Natural killer cell treated with Interleukin-12 subunit alpha and Interleukin-12 subunit beta and Interleukin-15 and Interleukin-18, amount 100 ng/mL, for 72 hours (primary cell): ENCODE results near the gene EIF3K. TPM values are rescaled to one million over a fixed set of nuclear protein-coding genes. Genes with fewer than 3 reads are reported as not detected.
A peak's percentile ranks its signal among the peaks of the same experiment; 100 is the strongest.

Experiments used
- ATAC-seq, 2 donors: fragments of 150-1000 bp; cut with Tn5 transposase in 1 of 2; sonication (Bioruptor Pico), chemical (Tn5 transposase) in 1 of 2; 2 replicates each; pipeline ENCODE4 v1.10.0; 2021
- DNase-seq: peaks from one replicate; pipeline ENCODE4 v3.0.0; 2022; ENCODE audit warnings: low spot score
- H3K27ac Mint-ChIP-seq, 2 donors: 1 replicate in 1 of 2; 2 replicates in 1 of 2; pipeline ENCODE4 v1.8.0; 2022; ENCODE audit warnings: mixed read lengths in 2 of 2, mild to moderate bottlenecking in 1 of 2, moderate library complexity in 1 of 2
- H3K27me3 Mint-ChIP-seq, 2 donors: 1 replicate in 1 of 2; 2 replicates in 1 of 2; pipeline ENCODE4 v1.8.0; 2022; ENCODE audit warnings: mixed read lengths in 2 of 2
- H3K36me3 Mint-ChIP-seq: one replicate; pipeline ENCODE4 v1.8.0; 2022; ENCODE audit warnings: mixed read lengths
- H3K4me1 Mint-ChIP-seq, 2 donors: 1 replicate in 1 of 2; 2 replicates in 1 of 2; pipeline ENCODE4 v1.8.0; 2022; ENCODE audit warnings: low read depth in 2 of 2, mixed read lengths in 2 of 2, mild to moderate bottlenecking in 1 of 2
- H3K4me3 Mint-ChIP-seq: one replicate; pipeline ENCODE4 v1.8.0; 2022; ENCODE audit warnings: mixed read lengths
- H3K9me3 Mint-ChIP-seq: 2 replicates; pipeline ENCODE4 v1.8.0; 2022; ENCODE audit warnings: mixed read lengths
- total RNA-seq, 2 donors: library from RNA; stranded (reverse); gene quantifications; one replicate each; pipeline ENCODE4 v1.2.3, GENCODE V29; 2022

EIF3K gene
- total RNA-seq, 2 donors from 2014 or later: 216 to 286 TPM

DNA sequence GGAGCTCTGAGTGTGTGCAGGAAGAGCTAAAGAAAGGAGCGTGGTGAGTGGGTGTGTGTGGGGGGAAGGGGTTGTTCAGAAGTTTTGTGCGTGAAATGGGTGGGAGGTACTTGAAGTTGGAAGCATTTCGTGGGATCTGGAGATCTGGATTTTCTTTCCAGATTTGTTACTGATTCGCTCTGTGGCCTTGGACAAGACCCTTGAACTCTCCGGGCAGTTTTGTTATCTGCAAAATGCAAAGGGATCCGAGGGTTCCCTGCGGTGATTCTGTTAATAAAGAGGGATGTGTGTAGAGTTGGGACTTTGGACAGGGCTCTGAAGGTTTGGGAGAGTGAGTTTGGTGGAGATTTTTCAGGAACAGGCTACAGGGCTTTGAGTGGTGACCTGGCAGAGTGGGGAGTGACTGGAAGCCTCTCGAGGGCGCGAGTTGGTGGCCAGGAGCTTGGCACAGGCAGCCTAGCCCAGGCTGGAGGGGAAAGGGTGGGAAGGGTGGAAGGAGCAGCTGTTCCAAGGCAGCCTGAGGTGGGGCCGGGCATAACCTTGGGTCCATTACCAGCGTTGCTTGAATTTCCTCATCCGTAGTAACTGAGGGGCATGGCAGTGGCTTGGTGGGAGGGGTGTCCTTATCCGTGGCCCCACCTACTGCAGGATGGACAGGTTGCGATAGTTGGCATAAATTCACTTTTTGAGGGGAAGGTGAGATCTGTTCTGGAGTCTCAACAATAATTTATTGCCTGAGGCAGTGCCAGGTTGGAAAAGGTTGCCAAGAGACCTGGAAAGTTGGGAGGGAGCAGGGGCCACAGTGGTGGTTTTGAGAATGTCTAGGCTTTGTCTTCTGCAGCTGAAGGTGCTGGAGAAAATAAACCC is 30.6 kb downstream of the EIF3K start:
- DNase-seq: no peak
- Mint-ChIP-seq H3K4me1 (peaks cover 63 to 65% of the 10 kb centered on the region in 2 donors), H3K27ac (peak overlapping the region; percentile 90 to 93), H3K36me3 (peaks cover 14% of the 10 kb centered on the region), H3K9me3 (no peaks in the 10 kb centered on the region), H3K27me3 (no peaks in the 10 kb centered on the region), H3K4me3 (peak overlapping the region; percentile 100)
- ATAC-seq: no peak

DNA sequence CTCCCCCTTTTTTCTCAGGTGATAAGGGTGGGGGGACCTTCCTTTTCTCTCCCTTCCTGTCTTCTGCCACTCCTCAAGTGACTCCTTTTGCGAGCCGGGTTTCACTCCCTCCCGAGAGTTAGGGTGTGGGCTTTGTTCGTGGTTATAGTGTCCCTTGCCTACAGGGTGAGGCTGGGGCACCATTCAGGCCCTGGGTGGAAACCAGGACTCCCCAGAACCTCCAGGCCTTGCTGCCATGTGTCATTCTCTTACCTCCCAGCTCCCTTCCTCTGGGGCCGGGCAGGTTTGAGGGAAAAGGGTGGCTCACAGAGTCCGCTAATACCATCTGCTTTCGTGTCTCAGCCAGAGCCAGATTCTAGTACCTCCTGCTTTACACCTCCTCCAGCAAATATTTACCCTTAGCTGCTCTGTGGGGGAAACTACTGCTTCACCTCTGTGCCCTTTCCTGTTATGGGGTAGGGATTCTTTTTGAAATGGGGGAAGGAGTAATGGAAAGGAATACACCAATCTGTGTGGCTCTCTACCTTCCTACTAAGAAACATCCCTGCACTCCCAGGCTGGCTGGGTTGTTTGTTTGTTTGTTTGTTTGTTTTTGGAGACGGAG is 31.3 kb downstream of the EIF3K start:
- ATAC-seq (no peak), DNase-seq (no peak)
- H3K9me3 Mint-ChIP-seq: no peaks in the 10 kb centered on the region
- peak overlapping the region; percentile 100 for H3K4me3 Mint-ChIP-seq
- H3K36me3 Mint-ChIP-seq: peaks cover 14% of the 10 kb centered on the region
- peaks cover 66 to 72% of the 10 kb centered on the region in 2 donors for H3K4me1 Mint-ChIP-seq
- no peaks in the 10 kb centered on the region for H3K27me3 Mint-ChIP-seq
- peak overlapping the region; percentile 90 to 93 for H3K27ac Mint-ChIP-seq

DNA sequence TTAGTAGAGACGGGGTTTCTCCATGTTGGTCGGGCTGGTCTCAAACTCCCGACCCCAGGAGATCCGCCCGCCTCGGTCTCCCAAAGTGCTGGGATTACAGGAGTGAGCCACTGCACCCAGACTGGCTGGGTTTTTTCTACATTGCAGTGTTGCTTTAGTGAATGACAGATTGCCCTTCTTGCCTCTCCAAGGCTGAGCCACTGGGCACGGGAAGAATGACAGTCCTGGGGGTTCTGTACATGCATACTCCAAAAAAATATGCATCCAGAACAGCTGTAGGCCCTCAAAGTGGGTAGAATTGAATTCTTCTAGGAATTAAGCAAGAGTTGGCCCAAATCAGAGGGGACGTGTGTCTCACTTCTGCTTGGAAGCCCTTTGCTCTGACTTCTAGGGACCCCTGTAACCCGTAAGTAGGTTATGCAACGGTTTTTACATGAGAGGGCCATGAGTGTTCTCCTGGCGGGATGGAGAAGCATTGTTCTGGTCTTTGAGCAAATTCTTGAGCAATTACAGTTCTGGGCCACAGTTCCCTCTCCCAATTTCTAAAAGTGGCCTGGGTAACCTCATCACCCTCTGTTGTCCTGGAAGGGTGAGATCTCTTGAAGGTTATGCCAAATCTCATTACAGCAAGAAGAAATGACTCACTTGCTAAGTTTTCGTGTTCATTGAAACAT is 32.1 kb downstream of the EIF3K start:
- no peaks in the 10 kb centered on the region for H3K9me3 Mint-ChIP-seq
- DNase-seq (no peak), ATAC-seq (no peak)
- no peaks in the 10 kb centered on the region for H3K27me3 Mint-ChIP-seq
- peaks cover 73 to 80% of the 10 kb centered on the region in 2 donors for H3K4me1 Mint-ChIP-seq
- peaks cover 14% of the 10 kb centered on the region for H3K36me3 Mint-ChIP-seq
- peak overlapping the region; percentile 100 for H3K4me3 Mint-ChIP-seq
- H3K27ac Mint-ChIP-seq: peak overlapping the region; percentile 93 to 95

DNA sequence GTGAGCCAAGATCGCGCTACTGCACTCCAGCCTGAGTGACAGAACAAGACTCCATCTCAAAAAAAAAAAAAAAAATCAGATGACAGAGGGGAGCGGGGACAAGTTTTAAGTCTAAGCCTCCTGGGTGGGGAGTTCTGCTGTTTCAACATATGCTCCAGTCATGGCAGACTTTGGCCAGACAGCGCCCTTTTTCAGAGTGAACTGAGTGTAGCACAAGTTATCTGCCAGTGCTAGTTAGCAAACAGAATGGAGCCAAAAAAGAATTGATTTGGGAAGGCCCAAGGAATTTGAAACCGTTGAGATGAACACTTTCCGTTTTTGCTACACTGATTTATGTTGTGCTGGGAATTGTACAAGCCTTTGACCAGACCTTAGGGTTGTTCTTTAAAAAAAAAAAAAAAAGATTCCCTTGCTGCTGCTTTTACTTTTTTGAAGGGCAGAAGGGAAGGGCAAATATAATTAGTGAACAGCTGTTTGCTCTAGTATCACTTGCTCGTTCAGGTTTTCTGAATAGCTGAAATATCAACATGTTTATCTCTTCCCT is 34.1 kb downstream of the EIF3K start:
- ATAC-seq (no peak), DNase-seq (no peak)
- Mint-ChIP-seq H3K4me1 (peaks cover 86 to 94% of the 10 kb centered on the region in 2 donors), H3K27ac (peak overlapping the region; percentile 93 to 95), H3K27me3 (no peaks in the 10 kb centered on the region), H3K9me3 (no peaks in the 10 kb centered on the region), H3K4me3 (peak overlapping the region; percentile 100), H3K36me3 (peaks cover 14% of the 10 kb centered on the region)

DNA sequence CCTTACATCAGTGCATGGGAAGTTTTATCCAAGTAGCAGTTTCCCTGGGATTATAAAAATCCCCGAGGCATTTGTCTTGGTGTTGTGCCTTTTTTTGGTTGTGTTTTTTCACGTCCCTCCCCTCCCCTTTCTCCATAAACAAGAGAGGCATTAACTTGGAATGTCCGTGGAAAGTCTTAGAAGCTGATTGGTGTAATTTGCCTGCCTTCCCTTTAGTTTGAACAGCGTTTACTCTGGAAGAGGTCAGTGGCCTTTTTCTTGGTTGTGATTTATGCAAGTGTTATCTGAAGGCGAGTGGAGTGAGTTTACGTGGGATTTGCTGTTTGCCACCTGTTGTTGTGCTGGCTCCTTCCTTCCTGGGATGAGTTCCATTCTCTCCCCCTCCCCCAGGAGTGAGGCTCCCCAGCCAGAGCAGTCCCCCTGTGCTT is 35.7 kb downstream of the EIF3K start:
- H3K36me3 Mint-ChIP-seq: peaks cover 7% of the 10 kb centered on the region

DNA sequence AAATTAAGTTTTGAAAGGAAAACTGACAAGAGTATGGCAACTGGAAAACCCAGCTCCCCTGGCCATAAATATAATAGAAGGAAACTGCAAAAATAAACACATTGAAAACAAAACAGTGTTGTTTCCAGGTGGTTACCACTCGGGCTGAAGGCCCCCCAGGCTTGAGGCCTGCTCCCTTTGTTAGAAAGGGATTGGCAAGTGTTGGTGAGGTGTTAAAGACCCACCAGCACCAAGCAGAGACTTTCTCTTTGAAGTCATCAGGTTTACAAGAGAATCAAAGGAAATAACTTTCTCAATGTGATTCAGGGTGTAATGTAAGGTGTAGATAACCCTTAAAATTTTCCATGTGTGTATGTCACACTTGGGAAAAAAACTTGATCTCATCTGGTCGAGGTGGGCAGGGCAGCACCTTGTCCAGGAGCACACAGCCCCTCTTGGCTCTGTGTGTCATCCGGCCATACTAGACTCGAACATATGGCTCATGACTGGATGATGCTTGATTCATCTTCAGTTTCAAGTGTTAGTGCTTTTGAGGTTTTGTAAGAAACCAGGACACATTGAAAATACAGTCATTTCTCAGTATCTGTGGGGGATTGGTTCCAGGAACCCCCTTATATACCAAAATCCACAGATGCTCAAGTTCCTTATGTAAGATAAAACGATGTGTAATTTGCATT is 36.3 kb downstream of the EIF3K start:
- Mint-ChIP-seq H3K4me1 (peaks cover 79 to 90% of the 10 kb centered on the region in 2 donors), H3K36me3 (peaks cover 7% of the 10 kb centered on the region), H3K27me3 (no peaks in the 10 kb centered on the region), H3K27ac (peak overlapping the region; percentile 93 to 95), H3K9me3 (no peaks in the 10 kb centered on the region), H3K4me3 (peak overlapping the region; percentile 79)
- DNase-seq (peak; percentile 73), ATAC-seq (peak; percentile 91)

More for the DNA sequence above, 35.7 kb downstream of the EIF3K start:
- Mint-ChIP-seq H3K27me3 (no peaks in the 10 kb centered on the region), H3K9me3 (no peaks in the 10 kb centered on the region), H3K4me1 (peaks cover 81 to 91% of the 10 kb centered on the region in 2 donors), H3K27ac (peak overlapping the region; percentile 93 to 95), H3K4me3 (peak overlapping the region; percentile 79)
- DNase-seq: no peak
- no peak for ATAC-seq

DNA sequence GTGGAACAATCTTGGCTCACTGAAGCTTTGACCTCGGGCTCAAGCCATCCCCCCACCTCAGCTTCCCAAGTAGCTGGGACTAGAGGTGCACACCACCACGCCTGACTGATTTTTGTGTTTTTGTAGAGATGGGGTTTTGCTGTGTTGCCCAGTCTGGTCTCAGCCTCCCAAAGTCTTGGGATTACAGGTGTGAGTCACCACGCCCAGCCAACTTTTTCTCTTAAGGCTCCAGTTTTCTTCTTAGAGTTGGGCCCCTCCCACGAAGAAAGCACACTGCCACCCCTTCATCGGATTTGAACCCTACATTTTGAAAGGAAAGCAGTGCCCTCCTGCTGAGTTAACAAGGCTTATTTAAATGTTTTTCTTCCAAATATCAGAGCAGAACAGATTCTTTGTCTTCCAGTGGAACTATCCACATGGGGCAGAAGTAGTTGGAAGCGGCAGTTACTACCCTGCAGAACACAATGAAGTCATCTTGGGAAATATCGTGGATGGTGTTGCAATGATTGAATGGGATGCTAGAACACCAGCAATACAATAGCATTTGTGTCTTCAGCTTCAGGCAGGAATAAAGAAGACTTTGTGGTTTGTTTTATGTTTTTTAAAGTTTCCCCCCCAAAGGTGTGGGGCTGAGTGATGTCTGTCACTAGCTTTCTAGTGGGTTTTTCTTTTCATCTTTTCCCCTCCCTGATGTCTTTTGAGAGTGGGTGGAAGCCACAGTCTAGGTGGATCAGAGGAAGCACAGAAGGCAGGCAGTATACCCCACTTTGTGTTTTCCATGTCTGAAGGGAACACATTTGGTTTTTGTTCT is 37.4 kb downstream of the EIF3K start:
- peak in 1 of 2 donors; percentile 25 for ATAC-seq

DNA sequence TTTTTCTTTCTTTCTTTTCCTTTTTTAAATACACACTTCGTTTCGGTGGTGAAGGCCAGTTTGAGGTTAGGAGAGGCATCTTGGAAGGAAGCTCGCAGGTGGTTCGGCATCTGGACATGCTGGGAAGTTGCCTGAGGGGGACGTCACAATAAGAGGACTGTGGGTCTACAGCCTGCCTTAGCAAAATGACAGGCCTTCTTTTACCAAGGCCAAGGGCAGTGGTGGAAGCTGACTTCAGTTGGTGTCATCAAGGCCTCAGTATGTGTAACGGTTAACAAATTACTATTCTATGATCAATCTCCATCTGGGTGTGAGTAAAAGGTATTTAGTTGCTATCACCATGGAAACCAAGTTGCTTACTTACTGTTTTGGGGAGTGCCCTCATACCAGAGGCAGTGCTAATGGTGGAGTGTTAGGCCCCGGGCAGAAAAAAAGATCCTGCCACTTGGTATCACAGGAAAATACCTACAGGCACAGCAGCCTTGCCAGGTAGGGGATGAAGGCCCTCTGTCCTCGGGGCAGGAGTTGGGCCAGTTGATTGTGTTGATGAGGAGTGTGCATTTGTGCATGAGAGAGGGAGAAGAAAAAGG is 38.7 kb downstream of the EIF3K start:
- H3K36me3 Mint-ChIP-seq: peaks cover 7% of the 10 kb centered on the region
- DNase-seq (no peak), ATAC-seq (peak; percentile 38 to 64)
- H3K9me3 Mint-ChIP-seq: no peaks in the 10 kb centered on the region
- peak overlapping the region; percentile 79 for H3K4me3 Mint-ChIP-seq
- H3K27me3 Mint-ChIP-seq: no peaks in the 10 kb centered on the region
- peak overlapping the region; percentile 93 to 95 for H3K27ac Mint-ChIP-seq
- H3K4me1 Mint-ChIP-seq: peaks cover 75 to 87% of the 10 kb centered on the region in 2 donors

More for the DNA sequence above, 37.4 kb downstream of the EIF3K start:
- Mint-ChIP-seq H3K4me3 (peak overlapping the region; percentile 79), H3K9me3 (no peaks in the 10 kb centered on the region), H3K36me3 (peaks cover 7% of the 10 kb centered on the region), H3K27me3 (no peaks in the 10 kb centered on the region), H3K4me1 (peaks cover 80 to 93% of the 10 kb centered on the region in 2 donors), H3K27ac (peak overlapping the region; percentile 93 to 95)
- DNase-seq: no peak

DNA sequence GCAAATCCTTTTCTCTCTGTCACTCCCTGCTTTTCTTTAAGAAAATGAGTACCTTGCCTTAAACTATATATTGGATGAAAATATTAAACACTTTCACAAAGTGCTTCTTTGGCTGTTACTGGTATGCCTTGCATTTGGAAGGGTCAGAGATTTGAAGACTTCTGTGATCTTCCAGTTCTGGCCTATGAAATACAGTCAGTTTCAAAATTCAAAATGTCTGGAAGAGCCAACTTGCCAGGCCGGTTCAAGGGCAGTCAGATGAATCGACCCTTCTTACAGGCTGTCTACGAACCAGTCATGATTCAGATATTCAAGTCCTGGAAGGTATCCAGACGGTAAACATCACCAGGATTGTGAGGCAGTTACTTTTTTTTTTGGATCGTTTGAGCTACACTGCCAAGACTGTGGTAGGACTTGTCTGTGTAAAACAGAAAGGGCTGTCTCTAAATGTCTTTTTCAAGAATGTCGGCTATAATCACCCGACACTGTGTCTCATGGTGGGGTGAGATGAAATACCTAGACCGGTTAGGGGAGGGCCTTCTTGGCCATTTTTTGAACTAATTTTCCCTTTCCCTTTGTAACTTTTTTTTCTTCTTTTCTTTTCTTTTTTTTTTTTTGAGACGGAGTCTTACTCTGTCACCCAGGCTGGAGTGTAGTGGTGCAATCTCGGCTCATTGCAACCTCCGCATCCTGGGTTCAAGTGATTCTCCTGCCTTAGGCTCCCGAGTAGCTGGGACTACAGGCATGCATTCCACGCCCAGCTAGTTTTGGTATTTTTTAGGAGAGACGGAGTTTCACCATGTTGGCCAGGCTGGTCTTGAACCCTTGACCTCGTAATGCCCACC is 39.7 kb downstream of the EIF3K start:
- H3K9me3 Mint-ChIP-seq: no peaks in the 10 kb centered on the region
- H3K4me3 Mint-ChIP-seq: peak overlapping the region; percentile 79
- peak overlapping the region; percentile 93 to 95 for H3K27ac Mint-ChIP-seq
- peaks cover 76 to 85% of the 10 kb centered on the region in 2 donors for H3K4me1 Mint-ChIP-seq
- DNase-seq: no peak
- peaks cover 7% of the 10 kb centered on the region for H3K36me3 Mint-ChIP-seq
- ATAC-seq: no peak
- H3K27me3 Mint-ChIP-seq: no peaks in the 10 kb centered on the region

DNA sequence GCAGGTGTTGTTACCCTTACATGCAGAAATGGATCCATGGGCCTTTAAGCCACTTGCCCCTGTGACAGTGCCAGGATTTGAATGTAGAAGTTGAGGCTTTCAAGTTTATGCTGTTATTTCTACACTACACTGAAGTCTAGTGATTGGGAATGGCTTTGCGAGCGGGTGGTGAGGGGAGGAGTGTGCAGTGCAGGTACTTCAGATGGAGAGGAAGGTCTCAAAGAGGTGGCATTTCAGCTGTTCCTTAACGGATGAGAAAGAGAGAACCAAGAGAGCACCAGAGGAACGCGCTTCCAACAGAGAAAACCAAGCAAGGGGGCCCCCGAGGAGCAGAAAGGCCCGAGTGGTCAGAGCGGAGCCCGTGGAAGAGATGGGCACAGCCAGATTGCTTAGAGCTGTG is 41.7 kb downstream of the EIF3K start:
- no peak for DNase-seq
- ATAC-seq: no peak
- Mint-ChIP-seq H3K36me3 (peaks cover 7% of the 10 kb centered on the region), H3K27ac (peak overlapping the region; percentile 87 to 93), H3K4me3 (no peak overlapping the region), H3K9me3 (no peaks in the 10 kb centered on the region), H3K27me3 (no peaks in the 10 kb centered on the region), H3K4me1 (peaks cover 75 to 83% of the 10 kb centered on the region in 2 donors)

DNA sequence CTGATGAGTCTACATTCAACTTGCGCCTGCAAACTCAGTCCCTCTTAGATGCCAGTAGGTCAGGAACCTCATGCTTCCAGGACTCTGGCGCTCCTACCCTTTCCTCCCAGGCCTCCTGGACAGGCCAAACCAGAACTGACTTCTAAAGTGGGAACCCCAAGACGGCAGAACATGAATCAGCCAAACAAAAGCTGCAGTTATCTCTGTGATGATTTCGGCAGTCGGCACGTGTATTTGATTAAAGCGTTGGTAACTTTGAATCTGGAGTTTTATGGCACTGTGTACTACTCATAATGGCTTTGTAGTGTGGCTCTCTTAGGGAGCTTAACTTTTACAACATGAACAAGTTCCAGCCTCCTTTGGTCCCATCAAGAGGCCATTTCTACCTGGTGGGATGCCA is 42.1 kb downstream of the EIF3K start:
- H3K36me3 Mint-ChIP-seq: peaks cover 7% of the 10 kb centered on the region
- H3K27ac Mint-ChIP-seq: peak overlapping the region; percentile 87 to 93
- H3K27me3 Mint-ChIP-seq: no peaks in the 10 kb centered on the region
- H3K9me3 Mint-ChIP-seq: no peaks in the 10 kb centered on the region
- ATAC-seq (no peak), DNase-seq (no peak)
- no peak overlapping the region for H3K4me3 Mint-ChIP-seq
- H3K4me1 Mint-ChIP-seq: peaks cover 75 to 83% of the 10 kb centered on the region in 2 donors
